Measurements from ENCODE around the gene DHX34. TPM values are rescaled to one million over a fixed set of nuclear protein-coding genes. Genes with fewer than 3 reads are reported as not detected.

Gene DHX34
- total RNA-seq, 4 donors from 2014 or later, result 10.7 to 20.8 (median 17.7) TPM

- intact Hi-C loops (cut with DNase I), result no loop called here
- no peak overlapping the region for H3K27ac ChIP-seq
These were observed 28.9 kb upstream of the DHX34 start for GRCh38 chr19:47319923-47320871.

GRCh38 chr19:47321630-47322029 lies 27.5 kb upstream of the DHX34 start:
- Histone ChIP-seq H3K27ac (no peak overlapping the region), H3K4me3 (no peak overlapping the region), H3K27me3 (peaks cover 0 to 62% (median 0%) of the 10 kb centered on the region in 4 donors), H3K9me3 (no peaks in the 10 kb centered on the region), H3K36me3 (no peaks in the 10 kb centered on the region), H3K4me1 (no peaks in the 10 kb centered on the region)
- TF ChIP-seq CTCF (IDR thresholded peaks at IDR 0.05), result no peak
- intact Hi-C loops (cut with DNase I), result no loop called here
- DNase-seq, result no peak
- 43 to 85% methylated on average over 1 of the region's 1 CpG for WGBS, 2 donors

More at GRCh38 chr19:47319923-47320871, 28.9 kb upstream of the DHX34 start:
- WGBS, 2 donors, result 85 to 94% methylated on average over 16 to 27 of the region's 46 CpGs
- peaks cover 0 to 6% (median 0%) of the 10 kb centered on the region in 3 donors for H3K4me1 ChIP-seq
- no peaks in the 10 kb centered on the region for H3K9me3 ChIP-seq
- no peak overlapping the region for H3K4me3 ChIP-seq
- DNase-seq, result no peak
- peaks cover 0 to 66% (median 0%) of the 10 kb centered on the region in 4 donors for H3K27me3 ChIP-seq
- TF ChIP-seq CTCF (IDR thresholded peaks at IDR 0.05), result no peak
- no peak for TF ChIP-seq POLR2A (IDR thresholded peaks at IDR 0.05)
- H3K36me3 ChIP-seq, result no peaks in the 10 kb centered on the region

GRCh38 chr19:47322058-47322457 lies 27.1 kb upstream of the DHX34 start:
- no peak overlapping the region for H3K27ac ChIP-seq
- H3K9me3 ChIP-seq, result no peaks in the 10 kb centered on the region
- H3K4me1 ChIP-seq, result no peaks in the 10 kb centered on the region
- no peak overlapping the region for H3K4me3 ChIP-seq
- H3K36me3 ChIP-seq, result no peaks in the 10 kb centered on the region
- intact Hi-C loops (cut with DNase I), result no loop called here
- peaks cover 0 to 58% (median 0%) of the 10 kb centered on the region in 4 donors for H3K27me3 ChIP-seq
- TF ChIP-seq POLR2A (IDR thresholded peaks at IDR 0.05), result peak in 1 of 4 donors; percentile 6
- TF ChIP-seq CTCF (IDR thresholded peaks at IDR 0.05), result no peak
- no peak for DNase-seq
- WGBS, 2 donors, result 59 to 66% methylated on average over 2 of the region's 2 CpGs

- Histone ChIP-seq H3K4me3 (no peak overlapping the region), H3K36me3 (no peaks in the 10 kb centered on the region), H3K4me1 (no peaks in the 10 kb centered on the region), H3K9me3 (no peaks in the 10 kb centered on the region), H3K27ac (peak overlapping the region in 1 of 4 donors; percentile 48), H3K27me3 (peaks cover 0 to 53% (median 0%) of the 10 kb centered on the region in 4 donors)
- TF ChIP-seq POLR2A (IDR thresholded peaks at IDR 0.05), result no peak
- no peak for TF ChIP-seq CTCF (IDR thresholded peaks at IDR 0.05)
- 63 to 67% methylated on average over 5 to 8 of the region's 8 CpGs for WGBS, 2 donors
- intact Hi-C loops (cut with DNase I), result no loop called here
- DNase-seq, result no peak
These were observed 25.7 kb upstream of the DHX34 start for GRCh38 chr19:47323409-47323808.

GRCh38 chr19:47323872-47324271 lies 25.2 kb upstream of the DHX34 start:
- Histone ChIP-seq H3K4me3 (no peak overlapping the region), H3K36me3 (no peaks in the 10 kb centered on the region), H3K27me3 (peaks cover 0 to 49% (median 0%) of the 10 kb centered on the region in 4 donors), H3K4me1 (no peaks in the 10 kb centered on the region), H3K27ac (peak overlapping the region in 3 of 4 donors; percentile 34 to 64 (median 48)), H3K9me3 (no peaks in the 10 kb centered on the region)
- intact Hi-C loops (cut with DNase I), result no loop called here
- WGBS, 2 donors, result 77 to 79% methylated on average over 12 of the region's 12 CpGs
- TF ChIP-seq CTCF (IDR thresholded peaks at IDR 0.05) (no peak), POLR2A (IDR thresholded peaks at IDR 0.05) (no peak)
- DNase-seq, result no peak

All from esophagus squamous epithelium (tissue), 5 donors.